ENCODE results near the gene HOXC6. TPM values are rescaled to one million over a fixed set of nuclear protein-coding genes. Genes with fewer than 3 reads are reported as not detected.

HOXC6 gene
- total RNA-seq, 1 donor from 2014 or later = not detected

DNA sequence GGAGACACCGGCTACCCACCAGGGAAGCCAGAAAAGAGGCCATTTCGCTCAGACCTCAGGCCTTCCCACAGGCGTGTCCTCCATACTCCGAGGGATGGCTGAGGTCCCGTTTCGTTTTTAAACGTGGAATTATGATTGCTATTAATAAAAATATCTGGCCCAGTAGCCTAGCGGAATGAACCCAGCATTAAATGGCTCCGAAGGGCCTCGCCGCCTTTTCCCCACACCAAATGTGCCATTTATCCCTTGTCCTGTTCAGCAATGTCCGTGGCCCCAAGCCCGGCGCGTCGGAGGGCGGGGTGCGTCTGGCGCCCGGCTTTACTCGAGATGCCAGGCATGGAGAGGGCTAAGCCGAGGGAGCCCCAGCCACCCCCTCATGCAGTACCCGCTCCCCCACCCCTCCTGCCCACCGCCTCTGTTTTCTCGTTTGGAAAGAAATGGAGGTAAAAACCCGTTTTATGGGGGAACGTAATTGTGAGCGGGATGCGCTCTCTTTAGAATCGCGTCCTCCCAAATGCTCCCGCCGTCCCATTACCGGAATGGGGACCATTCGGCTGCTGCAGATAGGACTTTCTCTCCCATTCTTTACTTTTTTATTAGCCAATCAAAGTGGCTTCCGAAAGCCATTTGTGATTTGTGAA lies 13.7 kb upstream of the HOXC6 start:
- no peak overlapping the region for H3K4me3 Mint-ChIP-seq (ENCODE audit: unreplicated experiment)
- no peak overlapping the region for H3K27ac Mint-ChIP-seq (ENCODE audit: unreplicated experiment)
- H3K9me3 Mint-ChIP-seq (ENCODE audit: unreplicated experiment) = no peaks in the 10 kb centered on the region
- DNase-seq (ENCODE audit: extremely low spot score, unreplicated experiment) = no peak
- no peaks in the 10 kb centered on the region for H3K36me3 Mint-ChIP-seq (ENCODE audit: unreplicated experiment)
- H3K27me3 Mint-ChIP-seq (ENCODE audit: unreplicated experiment) = peaks cover 82% of the 10 kb centered on the region
- H3K4me1 Mint-ChIP-seq (ENCODE audit: unreplicated experiment) = peaks cover 17% of the 10 kb centered on the region
- TF ChIP-seq, protein P1, sequence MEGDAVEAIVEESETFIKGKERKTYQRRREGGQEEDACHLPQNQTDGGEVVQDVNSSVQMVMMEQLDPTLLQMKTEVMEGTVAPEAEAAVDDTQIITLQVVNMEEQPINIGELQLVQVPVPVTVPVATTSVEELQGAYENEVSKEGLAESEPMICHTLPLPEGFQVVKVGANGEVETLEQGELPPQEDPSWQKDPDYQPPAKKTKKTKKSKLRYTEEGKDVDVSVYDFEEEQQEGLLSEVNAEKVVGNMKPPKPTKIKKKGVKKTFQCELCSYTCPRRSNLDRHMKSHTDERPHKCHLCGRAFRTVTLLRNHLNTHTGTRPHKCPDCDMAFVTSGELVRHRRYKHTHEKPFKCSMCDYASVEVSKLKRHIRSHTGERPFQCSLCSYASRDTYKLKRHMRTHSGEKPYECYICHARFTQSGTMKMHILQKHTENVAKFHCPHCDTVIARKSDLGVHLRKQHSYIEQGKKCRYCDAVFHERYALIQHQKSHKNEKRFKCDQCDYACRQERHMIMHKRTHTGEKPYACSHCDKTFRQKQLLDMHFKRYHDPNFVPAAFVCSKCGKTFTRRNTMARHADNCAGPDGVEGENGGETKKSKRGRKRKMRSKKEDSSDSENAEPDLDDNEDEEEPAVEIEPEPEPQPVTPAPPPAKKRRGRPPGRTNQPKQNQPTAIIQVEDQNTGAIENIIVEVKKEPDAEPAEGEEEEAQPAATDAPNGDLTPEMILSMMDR (IDR thresholded peaks at IDR 0.05) = no peak

DNA sequence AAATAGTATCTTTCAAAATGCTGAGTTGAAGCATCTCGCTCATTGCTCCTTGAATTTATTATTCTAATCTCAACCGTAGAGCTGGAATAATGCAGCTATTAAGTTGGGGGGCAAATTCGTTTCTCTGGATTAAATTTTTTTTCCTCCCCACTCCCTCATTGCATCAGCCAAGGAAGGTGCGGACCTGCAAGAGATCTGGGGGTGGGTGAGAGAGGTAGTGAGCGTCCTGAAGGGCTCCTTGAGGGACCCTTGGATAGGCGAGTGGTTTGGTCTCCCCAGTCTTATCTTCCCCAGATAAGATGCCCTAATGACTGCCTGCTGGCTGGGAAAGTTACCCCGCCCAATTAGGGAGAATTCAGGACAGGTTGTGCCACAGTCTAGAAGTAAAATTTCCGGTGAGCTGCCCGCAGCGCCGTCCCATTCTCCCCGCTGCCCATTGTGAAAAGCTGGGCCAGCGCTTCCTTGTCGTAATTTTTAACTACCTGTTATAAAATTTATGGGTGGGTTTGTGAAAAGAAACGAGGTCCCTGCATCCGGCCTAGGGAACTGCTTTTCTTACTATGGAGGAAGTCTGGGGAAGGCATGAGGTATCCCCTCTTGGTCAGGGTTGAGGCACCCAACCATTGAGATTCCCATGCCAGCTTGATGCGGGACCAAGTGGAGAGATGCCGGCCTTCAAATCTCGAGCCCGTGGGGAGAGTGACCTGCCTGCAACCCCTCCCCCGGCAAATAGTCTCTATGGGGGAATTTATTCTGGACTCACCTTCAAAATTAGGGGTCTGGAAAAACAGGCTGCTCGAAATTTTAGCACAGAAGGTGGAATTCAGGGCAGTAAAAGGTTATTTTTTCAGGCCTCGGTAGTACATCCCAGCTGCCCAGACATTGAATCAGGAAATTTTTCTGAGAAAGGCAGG lies 13.0 kb upstream of the HOXC6 start:
- TF ChIP-seq, protein P1 (IDR thresholded peaks at IDR 0.05) = no peak
- H3K4me3 Mint-ChIP-seq (ENCODE audit: unreplicated experiment) = no peak overlapping the region
- H3K4me1 Mint-ChIP-seq (ENCODE audit: unreplicated experiment) = peaks cover 19% of the 10 kb centered on the region
- H3K9me3 Mint-ChIP-seq (ENCODE audit: unreplicated experiment) = no peaks in the 10 kb centered on the region
- peaks cover 82% of the 10 kb centered on the region for H3K27me3 Mint-ChIP-seq (ENCODE audit: unreplicated experiment)
- no peak overlapping the region for H3K27ac Mint-ChIP-seq (ENCODE audit: unreplicated experiment)
- DNase-seq (ENCODE audit: extremely low spot score, unreplicated experiment) = no peak
- no peaks in the 10 kb centered on the region for H3K36me3 Mint-ChIP-seq (ENCODE audit: unreplicated experiment)

DNA sequence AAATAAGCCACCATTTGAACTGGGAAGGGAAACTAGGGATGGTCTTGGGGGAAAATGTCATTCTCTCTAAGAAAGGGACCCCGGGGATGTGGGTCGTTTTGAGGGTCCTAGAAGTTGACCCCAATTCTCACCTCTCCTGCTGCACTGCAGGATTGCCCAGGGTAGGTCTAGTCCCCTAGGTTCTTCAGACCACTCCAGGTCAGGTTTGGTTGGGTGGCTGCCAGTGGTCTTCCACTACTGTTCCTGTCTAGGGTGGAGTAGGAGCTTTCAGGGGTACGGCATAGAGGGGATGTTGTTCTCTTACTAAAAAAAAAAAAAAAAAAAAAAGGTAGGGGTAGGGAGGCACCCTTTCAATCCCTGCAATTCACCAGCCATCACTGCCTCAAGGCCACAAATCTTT lies 12.2 kb upstream of the HOXC6 start:
- no peak for DNase-seq (ENCODE audit: extremely low spot score, unreplicated experiment)
- Mint-ChIP-seq H3K27ac (ENCODE audit: unreplicated experiment) (no peak overlapping the region), H3K4me1 (ENCODE audit: unreplicated experiment) (peaks cover 18% of the 10 kb centered on the region), H3K27me3 (ENCODE audit: unreplicated experiment) (peaks cover 82% of the 10 kb centered on the region), H3K9me3 (ENCODE audit: unreplicated experiment) (no peaks in the 10 kb centered on the region), H3K36me3 (ENCODE audit: unreplicated experiment) (no peaks in the 10 kb centered on the region), H3K4me3 (ENCODE audit: unreplicated experiment) (no peak overlapping the region)
- TF ChIP-seq, protein P1 (IDR thresholded peaks at IDR 0.05) = no peak

DNA sequence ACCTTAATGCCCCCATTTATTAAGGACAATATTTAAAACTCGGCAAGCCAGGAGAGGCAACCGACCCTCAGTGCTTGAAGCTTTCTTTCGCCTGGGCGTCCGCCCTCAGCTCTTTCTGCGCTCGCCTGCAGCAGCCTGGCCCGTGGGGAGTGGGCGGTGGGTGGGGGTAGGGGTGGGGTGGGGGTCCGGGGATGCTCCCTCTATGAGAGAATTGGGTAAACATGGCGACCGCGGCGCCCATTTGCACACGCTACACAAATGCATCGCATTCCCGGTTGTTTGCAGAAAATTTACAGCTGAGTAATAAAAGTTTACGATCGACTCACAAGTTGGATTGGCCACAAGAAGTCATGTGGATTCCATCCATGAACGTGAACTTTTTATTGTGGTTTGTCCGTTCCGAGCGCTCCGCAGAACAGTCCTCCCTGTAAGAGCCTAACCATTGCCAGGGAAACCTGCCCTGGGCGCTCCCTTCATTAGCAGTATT lies 11.7 kb upstream of the HOXC6 start:
- H3K4me3 Mint-ChIP-seq (ENCODE audit: unreplicated experiment) = no peak overlapping the region
- no peak for DNase-seq (ENCODE audit: extremely low spot score, unreplicated experiment)
- no peaks in the 10 kb centered on the region for H3K9me3 Mint-ChIP-seq (ENCODE audit: unreplicated experiment)
- H3K27ac Mint-ChIP-seq (ENCODE audit: unreplicated experiment) = no peak overlapping the region
- H3K36me3 Mint-ChIP-seq (ENCODE audit: unreplicated experiment) = no peaks in the 10 kb centered on the region
- peaks cover 16% of the 10 kb centered on the region for H3K4me1 Mint-ChIP-seq (ENCODE audit: unreplicated experiment)
- H3K27me3 Mint-ChIP-seq (ENCODE audit: unreplicated experiment) = peaks cover 82% of the 10 kb centered on the region
- TF ChIP-seq, protein P1 (IDR thresholded peaks at IDR 0.05) = no peak

Measured in osteocyte (in vitro differentiated cells).